ENCODE data around the gene UGT1A7. TPM values are rescaled to one million over a fixed set of nuclear protein-coding genes. Genes with fewer than 3 reads are reported as not detected.
A peak's percentile ranks its signal among the peaks of the same experiment; 100 is the strongest.

The UGT1A7 gene
- total RNA-seq, 1 donor from 2014 or later, result not detected

DNA sequence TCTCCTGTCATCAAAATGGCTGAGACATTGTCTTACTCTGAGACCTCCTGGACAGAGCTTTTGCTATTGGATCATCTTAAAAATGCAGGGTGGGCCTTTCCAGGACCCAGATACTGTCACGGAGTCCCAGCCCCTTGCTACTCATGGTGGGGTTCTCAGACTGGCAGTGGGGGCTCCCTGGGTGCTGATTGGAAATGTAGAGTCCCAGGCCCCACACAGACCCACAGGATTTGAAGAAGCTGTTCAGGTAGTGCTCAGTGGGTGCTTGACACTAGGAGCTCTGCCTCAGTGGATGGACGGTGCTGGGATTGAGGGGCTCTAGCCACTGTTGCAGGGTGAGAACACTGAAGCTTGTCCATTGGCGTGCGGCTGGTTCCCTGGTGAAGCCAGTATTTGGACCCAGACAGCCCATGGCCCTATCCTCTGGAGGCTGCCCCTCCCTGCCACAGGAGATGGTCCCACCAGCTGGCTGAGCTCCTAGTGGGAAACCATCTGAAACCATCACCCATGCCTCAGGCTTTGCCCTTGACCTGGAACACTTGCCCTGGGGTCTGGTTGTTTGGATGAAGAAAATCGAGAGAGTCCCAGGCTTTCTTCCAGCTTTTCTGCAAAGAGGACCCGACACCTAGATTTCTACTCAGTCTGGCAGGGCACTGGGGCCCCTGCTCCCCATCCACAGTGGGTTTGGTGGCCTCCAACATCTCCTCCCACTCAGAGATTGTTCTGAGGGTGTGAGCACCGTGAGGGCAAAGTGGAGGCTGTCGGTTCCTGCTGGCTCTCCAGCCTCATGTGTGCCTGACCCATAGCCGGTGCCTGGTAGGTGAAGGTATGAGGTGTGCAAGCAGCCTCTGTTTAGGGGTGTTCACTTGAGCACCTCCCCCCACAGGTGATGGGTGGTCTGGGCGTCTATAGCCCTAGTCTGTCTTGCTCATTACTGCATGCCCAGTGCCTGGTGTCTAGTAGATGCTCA is 126.5 kb downstream of the UGT1A7 start:
- DNase-seq (ENCODE audit: missing footprints), result no peak
- intact Hi-C loops (cut with DNase I), result no loop called here
- ATAC-seq, result no peak

DNA sequence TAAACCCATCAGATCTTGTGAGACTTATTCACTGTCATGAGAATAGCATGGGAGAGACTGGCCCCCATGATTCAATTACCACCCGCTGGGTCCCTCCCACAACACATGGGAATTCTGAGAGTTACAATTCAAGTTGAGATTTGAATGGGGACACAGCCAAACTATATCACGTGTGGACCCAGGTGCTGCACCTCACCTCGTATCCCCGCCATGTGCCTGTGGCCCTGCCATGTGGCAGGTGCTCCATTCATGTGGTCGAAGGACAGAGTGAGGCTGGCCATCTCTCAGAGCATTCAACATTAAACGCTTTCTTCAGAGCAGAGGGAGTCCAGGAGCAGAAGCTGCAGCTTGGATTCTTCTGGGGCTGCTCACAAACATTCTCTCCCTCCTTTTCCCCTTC is 128.7 kb downstream of the UGT1A7 start:
- intact Hi-C loops (cut with DNase I), result no loop called here
- no peak for ATAC-seq

DNA sequence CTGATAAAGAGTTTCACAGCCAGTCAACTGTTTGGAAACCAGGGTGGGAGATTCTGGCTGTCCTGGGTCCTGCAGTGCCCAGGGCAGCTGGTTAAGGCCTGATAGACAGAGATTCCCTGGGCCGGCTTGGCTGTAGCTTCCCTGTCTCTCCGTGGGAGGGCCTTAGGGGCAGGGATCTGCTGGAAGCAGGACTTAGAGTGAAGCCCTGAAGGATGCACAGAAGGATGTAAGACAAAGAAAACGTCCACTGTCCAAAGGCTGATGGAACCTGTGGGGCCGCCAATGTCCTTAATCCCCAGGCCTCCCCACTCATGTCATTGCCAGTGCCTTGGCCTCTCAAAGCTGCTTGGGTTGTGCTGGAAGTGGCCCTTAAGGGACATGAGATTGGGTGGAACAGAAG is 129.4 kb downstream of the UGT1A7 start:
- ATAC-seq, result no peak
- intact Hi-C loops (cut with DNase I), result no loop called here

More for the DNA sequence above, 128.7 kb downstream of the UGT1A7 start:
- DNase-seq (ENCODE audit: missing footprints), result no peak

DNA sequence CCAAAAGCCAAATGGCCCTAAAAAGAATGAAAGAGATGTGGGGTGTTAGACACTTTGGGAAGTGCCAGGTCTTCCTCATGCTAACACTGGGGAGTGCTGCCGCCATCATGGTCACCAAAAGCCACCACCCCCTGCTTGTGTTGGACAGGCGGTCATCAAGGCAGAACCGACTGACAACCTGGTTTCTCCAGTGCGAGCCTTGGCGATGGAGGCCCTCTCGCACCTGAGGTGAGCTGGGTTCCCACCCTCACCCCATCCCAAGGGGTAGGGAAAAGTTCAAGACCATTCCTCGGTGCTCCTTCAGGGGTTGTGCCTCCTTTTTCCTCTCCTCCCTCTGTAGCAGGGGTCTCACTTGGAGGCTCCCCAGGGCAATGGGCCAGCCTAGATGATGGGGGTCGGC is 130.0 kb downstream of the UGT1A7 start:
- DNase-seq (ENCODE audit: missing footprints), result no peak
- ATAC-seq, result no peak
- intact Hi-C loops (cut with DNase I), result no loop called here

More for the DNA sequence above, 129.4 kb downstream of the UGT1A7 start:
- DNase-seq (ENCODE audit: missing footprints), result no peak

DNA sequence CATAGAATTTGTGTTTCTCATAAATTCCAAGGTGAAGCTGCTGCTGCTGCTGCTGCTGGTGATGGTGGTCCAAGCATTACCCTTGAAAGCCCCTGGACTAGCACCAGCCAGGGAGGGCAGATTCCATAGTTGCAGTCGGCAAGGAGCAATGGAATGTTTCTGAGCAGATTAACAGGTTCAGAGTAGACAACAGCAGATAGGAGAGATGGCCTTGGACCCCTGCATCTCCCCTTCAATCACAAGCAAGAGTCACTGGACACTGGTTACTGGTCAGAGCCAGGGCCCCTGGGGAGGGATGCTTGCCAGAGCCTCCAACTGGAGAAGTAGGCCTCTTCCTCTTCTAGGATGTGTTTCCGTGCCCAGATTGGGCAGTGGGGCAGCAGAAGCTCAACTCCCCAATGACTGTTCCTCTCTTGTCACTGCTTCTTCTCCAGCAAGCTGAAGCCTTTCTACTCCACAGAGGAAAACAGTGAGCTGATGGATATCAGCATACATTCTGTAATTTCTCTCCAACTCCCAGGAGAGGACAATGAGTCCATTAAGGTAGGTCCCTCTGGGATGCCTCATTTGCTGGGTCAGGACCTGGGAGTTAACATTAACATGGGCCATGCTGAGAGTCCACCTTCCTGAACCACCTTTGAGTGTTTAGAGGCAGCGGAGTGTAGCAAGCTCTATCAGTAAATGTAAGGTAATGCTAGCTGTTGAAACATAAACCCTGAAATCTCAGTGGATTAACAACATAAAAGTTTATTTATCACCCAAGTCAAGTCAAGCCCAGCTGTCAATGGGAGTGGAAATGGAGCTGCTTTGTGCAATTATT is 131.7 kb downstream of the UGT1A7 start:
- DNase-seq (ENCODE audit: missing footprints) (no peak), ATAC-seq (no peak)
- intact Hi-C loops (cut with DNase I), result no loop called here

DNA sequence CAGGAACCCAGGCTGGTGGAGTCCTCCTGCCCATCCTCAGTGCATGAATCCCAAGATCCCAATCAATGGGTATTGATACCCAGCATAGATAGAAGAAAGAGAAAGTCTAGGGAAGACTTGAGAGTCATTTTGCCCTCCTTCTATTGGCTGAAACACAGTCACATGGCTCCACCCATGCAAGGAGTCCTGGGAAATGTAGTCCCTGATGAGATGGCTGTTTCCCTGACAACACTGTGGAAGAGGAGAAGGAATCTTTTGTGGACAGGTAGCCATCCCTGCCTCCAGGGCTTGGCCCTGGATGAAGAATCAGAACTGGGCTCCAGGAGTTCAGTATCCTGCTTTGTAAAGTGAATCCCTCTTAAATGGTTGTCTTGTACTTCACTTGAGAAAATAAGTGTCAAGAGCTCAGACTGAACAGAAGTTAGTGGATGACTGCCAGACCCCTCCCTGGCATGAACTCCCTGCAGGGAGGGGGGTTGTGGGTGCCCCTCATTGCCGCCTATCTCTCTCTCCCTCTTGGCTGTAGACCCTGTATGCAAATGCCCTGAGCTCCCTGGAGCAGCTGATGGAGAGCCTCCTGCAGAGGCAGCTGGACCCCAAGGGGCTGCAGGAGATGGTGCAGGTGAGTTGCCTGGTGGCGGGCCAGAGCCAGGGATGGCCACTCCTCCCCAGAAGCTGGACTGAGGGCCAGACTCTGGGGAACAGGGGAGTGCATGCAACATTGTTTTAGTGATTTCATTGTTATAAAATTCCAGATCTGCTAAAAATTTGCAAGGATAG is 132.5 kb downstream of the UGT1A7 start:
- ATAC-seq (no peak), DNase-seq (ENCODE audit: missing footprints) (no peak)
- intact Hi-C loops (cut with DNase I), result no loop called here

DNA sequence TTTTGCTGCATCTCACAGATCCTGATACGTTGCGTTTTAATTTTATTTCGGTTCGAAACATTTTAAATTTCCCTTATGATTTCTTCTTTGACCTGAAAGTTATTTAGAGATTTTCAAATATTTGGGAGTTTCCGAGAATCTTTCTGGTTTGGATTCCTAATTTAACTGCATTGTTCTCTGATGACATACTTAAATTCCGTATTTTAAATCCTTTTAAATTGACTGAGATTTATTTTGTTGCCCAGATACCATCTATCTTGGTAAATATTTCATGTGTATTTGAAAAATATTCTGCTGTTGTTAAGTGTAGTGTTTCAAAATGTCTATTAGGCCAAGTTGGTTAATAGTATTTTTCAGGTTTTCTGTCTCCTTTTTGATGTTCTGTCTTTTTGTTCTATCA is 134.2 kb downstream of the UGT1A7 start:
- DNase-seq (ENCODE audit: missing footprints) (no peak), ATAC-seq (no peak)
- intact Hi-C loops (cut with DNase I), result no loop called here

DNA sequence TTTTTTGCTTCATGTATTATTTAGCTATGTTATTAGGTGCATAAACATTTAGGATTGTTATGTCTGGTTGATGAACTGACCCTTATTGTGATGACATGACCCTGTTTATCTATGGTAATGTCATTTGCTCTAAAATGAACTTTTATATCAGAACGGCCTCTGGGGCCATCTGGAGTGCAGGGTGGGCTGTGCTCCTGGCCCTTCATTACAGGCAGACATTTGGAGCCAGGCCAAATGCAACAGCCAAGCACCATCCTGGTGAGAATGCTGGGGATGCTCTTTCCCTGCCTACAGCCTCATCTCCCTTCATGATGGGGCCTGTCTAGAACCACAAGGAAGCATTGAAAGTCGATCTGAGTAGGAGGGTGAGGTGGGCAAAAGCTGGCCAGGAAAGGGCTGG is 134.6 kb downstream of the UGT1A7 start:
- no peak for DNase-seq (ENCODE audit: missing footprints)
- ATAC-seq, result no peak
- intact Hi-C loops (cut with DNase I), result no loop called here

DNA sequence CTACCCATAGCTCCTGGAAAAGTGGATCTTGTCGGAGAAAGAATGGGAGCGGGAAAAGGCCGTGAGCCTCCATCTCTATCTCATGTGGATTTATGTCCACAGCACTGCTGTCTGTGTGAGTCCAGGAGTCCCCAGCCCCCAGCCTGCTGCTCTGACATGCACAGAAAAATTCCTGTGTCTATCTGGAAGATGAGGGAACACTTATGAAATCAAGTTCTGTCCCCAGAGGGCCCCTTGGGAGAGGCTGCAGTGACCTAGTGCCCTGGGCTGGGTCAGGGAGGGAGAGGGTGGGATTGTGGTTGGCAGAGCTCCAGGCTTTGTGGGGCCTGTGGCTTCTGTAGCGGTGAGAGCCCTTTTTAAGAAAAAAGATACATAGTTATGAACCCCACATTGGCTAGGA is 135.1 kb downstream of the UGT1A7 start:
- ATAC-seq, result peak; percentile 11
- no peak for DNase-seq (ENCODE audit: missing footprints)
- intact Hi-C loops (cut with DNase I), result no loop called here

DNA sequence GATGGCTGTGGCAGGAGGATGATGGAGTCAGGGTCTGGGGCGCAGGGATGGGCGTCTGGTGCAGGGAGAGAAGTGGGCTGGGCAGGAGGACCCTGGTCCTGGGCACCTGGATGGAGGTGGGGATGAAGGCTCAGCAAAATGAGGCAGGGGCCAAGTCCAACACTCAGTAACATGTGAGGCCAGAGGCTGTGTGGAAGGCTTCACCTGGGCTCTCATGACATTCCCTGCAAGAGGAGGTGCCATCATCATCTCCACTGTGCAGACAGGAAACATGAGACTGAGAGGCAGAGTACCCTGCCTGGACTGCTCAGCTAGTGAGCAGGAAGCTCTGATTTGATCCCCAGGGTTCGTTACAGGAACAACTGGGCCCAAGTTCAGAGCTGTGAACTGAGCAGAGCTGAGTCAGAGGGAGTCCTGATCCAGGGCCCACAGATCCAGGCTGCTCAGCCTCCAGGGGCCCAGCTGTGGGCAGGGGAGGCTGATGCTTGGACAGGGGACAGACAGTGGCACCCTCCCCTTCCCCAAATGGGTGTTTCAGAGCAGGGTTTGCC is 135.7 kb downstream of the UGT1A7 start:
- no peak for ATAC-seq
- DNase-seq (ENCODE audit: missing footprints), result no peak
- intact Hi-C loops (cut with DNase I), result no loop called here

DNA sequence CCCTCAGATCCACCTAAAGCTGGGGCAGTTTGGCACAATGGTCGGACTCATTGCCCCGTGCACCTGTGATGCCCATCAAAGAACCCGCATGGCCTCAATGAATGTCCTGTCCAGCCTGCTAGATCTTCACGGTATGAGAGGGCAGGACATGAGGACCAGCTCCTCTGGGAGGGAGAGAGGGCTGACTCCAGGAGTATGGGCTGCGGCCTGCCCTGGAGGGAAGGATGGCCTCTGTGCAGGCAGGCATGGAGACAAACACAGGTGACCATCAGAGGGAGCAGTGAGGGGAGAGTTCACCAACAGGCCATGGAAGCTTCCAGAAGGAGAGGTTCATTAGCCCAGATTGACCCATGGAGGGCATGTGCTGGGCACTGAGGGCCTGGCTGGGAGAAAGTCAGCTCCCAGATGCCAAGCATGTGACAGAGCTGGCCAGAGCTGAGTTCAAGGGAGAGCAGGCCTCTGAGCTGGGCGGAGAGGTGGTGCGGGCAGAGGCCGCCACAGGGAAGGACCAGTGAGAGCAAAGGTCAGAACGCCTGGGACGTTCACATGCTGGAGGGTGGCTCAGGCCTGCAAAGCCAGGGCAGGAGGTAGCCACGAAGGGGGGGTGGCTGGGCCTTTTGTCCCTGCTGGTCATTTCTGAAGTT is 136.4 kb downstream of the UGT1A7 start:
- DNase-seq (ENCODE audit: missing footprints), result no peak
- ATAC-seq, result no peak
- intact Hi-C loops (cut with DNase I), result no loop called here

DNA sequence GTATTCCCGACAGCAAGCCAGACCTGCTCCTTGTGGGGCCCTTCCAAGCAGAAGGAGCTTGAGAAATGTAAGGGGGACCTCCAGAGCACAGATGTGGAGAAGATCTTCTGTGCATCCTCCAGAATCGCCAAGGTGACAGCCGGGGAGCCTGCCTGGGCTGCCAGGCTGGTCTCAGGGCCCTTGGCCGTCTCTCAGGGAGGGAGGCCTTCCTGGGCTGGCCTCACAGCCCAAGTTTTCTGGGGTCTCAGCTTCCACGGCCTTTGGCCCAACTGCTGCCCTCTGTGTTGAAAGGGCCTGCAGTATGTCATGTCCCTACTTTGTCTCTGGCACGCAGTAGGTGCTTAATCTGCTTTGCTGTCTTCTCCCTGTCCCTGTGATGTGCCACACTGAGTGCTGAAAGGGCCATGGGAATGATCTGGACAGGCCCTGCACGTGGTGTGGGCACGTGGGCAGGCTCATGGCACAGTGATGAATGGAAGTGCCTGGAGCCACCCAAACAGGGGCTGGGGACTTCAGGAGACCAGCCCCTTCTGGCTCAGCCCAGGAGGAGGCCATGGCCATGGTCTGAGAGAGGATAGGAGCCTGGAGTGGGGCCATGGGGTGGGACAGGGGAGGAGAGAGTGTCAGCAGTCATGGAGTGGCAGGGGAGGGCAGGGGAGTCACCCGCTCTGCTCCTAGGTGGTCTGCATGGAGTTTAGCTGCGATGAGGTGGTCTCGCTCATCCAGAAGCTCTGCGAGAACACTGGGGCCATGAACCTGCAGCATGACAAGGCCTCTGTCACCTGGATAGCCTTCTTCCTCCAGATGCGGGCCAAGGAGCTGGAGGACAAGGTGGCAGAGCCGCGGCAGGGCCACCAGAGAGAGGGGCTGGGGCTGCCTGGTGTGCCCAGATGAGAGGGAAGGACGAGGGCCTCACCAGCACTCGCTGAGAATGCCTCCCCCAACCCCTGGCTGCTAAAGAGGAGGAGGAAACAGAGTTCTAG is 137.2 kb downstream of the UGT1A7 start:
- intact Hi-C loops (cut with DNase I), result no loop called here
- DNase-seq (ENCODE audit: missing footprints) (no peak), ATAC-seq (no peak)

DNA sequence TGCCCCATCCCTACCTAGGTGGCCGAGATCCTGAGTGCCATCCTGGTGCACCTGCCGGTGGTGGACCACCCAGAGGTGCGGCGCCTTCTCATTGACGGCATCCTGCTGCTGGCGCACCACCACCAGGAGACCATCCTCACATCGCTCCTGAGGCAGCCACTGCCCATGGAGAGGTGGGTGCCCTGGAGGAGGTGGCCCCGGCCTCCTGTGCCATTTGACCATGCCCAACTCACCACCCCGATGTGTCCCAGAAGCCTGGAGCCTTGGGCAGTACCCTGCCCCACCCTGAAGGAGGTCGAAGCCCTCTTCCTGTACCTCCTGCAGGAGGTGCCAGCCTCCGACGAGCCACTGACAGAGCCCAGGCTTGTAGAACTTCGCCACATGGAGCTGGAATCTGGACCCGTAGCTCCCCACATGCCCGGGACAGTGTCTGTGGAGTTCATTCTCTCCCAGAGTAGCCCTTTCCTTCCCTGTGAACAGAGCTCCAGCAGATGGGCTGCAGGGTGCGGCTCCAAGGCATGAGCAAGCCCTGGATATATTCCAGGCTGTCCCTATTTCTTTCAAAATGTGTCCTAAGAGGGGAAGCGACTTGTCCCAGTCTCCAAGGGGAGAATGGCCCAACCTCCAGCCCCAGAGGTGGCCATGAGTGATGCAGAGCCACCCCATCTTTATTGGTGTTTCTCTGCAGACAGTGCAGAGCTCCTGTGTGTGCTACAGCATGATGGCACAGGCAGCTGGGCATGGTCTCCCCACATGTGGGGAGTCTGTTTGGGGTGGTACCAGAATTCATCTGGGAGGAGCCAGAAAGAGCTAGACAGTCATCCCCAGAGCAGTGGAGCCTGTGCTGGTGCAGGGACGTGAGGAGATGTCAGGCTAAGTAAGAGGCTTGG is 138.4 kb downstream of the UGT1A7 start:
- ATAC-seq (no peak), DNase-seq (ENCODE audit: missing footprints) (no peak)
- intact Hi-C loops (cut with DNase I), result no loop called here

DNA sequence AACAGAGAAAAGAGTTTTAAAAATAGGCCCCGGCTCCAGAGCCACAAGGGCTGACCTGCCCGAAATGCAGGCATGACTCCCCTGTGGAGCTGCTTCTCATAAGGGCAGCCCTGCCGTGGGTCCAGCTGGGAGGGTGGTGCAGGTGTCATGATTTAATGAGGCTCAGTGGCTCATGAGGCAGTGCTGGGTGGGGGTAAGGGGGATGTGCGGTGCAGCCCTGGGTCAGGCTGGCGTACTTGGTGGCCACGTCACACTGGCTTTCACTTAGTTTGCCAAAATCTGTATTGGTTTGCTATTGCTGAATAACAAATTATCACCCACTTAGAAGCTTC is 139.0 kb downstream of the UGT1A7 start:
- DNase-seq (ENCODE audit: missing footprints), result no peak
- no peak for ATAC-seq
- intact Hi-C loops (cut with DNase I), result no loop called here

DNA sequence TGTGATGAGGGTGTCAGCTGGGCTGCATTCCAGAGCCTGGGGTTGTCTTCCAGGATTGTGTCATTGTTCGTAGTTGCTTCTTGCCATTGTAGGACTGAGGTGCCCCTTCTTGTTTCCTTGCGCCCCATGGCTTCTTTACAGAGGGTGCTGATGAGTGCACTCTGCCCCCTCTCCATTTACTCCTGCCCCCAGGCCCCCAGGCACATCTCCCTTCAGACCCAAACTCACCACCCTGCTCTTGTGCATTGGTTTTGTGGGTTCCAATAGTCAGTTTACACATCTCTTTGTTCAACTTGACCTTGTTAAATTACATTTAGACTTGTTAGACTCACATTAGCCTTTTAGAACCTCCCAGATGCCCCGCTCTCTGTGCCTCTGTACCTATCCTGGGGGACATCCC is 139.5 kb downstream of the UGT1A7 start:
- ATAC-seq, result no peak
- intact Hi-C loops (cut with DNase I), result no loop called here
- no peak for DNase-seq (ENCODE audit: missing footprints)

DNA sequence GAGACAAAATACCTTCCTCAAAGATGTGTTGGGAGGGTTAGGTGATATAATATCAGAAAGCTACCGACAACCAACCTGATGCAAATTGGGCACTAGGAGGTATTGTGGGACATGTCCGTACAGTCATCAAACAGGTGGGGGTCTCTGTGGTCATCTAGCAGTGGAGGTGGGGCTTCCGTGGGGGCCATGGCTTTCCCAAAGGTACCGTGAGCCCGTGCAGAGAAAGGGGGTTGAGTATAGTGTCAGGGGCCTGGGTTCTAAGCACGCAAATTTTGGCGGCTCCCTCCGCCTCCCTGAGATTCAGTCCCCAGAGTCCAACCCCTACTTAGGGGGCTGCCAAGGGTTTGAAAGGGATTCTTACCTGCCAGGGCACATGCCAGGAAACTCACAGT is 140.0 kb downstream of the UGT1A7 start:
- no peak for ATAC-seq
- intact Hi-C loops (cut with DNase I), result no loop called here
- no peak for DNase-seq (ENCODE audit: missing footprints)
